ENCODE data around the gene SAMD4A.

The SAMD4A gene

DNA sequence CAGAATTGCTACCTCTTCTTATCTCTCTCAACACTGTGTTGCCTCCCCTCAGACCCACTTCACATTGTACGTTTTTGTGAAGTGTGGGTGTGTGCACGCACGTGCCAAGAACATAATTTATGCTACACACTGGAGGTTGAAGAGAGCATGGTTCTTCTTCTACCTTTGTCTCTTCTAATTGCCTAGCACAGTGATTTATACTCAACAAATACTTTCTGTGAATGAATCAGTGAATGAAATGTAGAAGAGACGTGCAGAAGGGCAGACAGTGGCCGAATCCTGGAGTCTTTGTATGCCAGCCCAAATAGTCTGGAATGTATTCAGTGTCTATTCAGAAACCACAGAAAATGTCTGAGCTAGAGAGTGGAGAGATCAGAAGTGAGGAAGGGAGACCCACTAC is 4.6 kb upstream of the SAMD4A start:
- no peak for DNase-seq (ENCODE audit: low read depth, low spot score)
- POLR2A ChIA-PET = interaction anchor here (0.5 kb wide), 1 partner anchor 94 kb away, joined by 3 read pairs; no protein-coding TSS in a partner anchor

DNA sequence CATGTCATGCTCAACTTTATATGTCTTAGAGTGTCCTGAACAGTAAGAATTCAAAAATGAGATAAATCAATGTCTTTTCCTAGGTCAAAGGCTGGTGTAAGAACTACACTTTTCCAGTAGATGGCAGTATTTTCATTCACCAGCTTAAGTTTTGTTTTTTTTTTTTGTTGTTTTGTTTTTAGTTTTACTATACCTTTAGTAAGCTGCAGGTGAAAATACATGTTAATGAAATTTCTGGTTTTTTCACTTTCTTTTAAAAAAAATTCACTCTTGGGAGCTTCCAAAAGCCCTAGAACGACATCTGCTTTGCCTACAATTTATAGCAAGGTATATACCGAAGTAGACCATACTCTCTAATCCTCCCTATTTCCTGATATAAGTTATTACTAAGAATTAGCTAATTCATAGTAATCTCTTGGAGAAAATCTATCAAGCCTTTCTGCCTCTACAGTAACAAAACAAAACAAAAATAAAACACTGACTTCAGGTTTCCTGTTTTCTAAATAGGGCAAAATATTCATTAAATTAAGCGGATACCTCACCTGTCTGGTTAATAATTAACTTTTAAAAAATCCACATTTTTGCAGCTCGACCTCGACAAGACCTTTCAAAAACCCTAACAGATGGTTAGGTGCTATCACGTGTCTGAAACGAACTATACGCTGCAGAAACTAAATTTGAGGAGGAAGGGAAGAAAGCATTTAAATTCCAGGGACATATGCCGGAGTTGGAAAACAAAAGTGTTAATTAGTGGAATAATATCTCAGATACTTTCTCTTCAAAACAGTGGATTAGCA is 2.7 kb upstream of the SAMD4A start:
- peak overlapping the region; percentile 76 for H3K4me3 ChIP-seq (ENCODE audit: low read depth, low read length)
- DNase-seq (ENCODE audit: low read depth, low spot score) = no peak
- TF ChIP-seq, protein P1, sequence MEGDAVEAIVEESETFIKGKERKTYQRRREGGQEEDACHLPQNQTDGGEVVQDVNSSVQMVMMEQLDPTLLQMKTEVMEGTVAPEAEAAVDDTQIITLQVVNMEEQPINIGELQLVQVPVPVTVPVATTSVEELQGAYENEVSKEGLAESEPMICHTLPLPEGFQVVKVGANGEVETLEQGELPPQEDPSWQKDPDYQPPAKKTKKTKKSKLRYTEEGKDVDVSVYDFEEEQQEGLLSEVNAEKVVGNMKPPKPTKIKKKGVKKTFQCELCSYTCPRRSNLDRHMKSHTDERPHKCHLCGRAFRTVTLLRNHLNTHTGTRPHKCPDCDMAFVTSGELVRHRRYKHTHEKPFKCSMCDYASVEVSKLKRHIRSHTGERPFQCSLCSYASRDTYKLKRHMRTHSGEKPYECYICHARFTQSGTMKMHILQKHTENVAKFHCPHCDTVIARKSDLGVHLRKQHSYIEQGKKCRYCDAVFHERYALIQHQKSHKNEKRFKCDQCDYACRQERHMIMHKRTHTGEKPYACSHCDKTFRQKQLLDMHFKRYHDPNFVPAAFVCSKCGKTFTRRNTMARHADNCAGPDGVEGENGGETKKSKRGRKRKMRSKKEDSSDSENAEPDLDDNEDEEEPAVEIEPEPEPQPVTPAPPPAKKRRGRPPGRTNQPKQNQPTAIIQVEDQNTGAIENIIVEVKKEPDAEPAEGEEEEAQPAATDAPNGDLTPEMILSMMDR (IDR thresholded peaks at IDR 0.05; ENCODE audit: insufficient read depth, low read length, missing control alignments) = peak; percentile 50
- POLR2A ChIA-PET = interaction anchor here (0.6 to 4.2 kb wide), 4 partner anchors 209 to 487 kb away, joined by 3 to 67 read pairs (median 5); no protein-coding TSS in a partner anchor
- CTCF ChIA-PET = interaction anchor here (0.5 to 10.1 kb wide), 61 partner anchors 10 to 466 kb away, joined by 3 to 247 read pairs (median 5); no protein-coding TSS in a partner anchor

More for the DNA sequence above, 4.6 kb upstream of the SAMD4A start:
- no peak overlapping the region for H3K4me3 ChIP-seq (ENCODE audit: low read depth, low read length)
- TF ChIP-seq, protein P1 (IDR thresholded peaks at IDR 0.05; ENCODE audit: insufficient read depth, low read length, missing control alignments) = no peak
- CTCF ChIA-PET = interaction anchor here (0.7 to 10.1 kb wide), 10 partner anchors 53 to 243 kb away, joined by 3 to 247 read pairs (median 9); partner anchors contain the start of genes CGRRF1 and GMFB

GRCh38 chr14:54564868-54565784 is 1.8 kb upstream of the SAMD4A start:
- H3K4me3 ChIP-seq (ENCODE audit: low read depth, low read length) = peak overlapping the region; percentile 76
- TF ChIP-seq, protein P1 (IDR thresholded peaks at IDR 0.05; ENCODE audit: insufficient read depth, low read length, missing control alignments) = no peak
- CTCF ChIA-PET = interaction anchor here (0.6 to 10.1 kb wide), 47 partner anchors 9 to 412 kb away, joined by 3 to 247 read pairs (median 5); no protein-coding TSS in a partner anchor
- POLR2A ChIA-PET = interaction anchor here (0.6 to 4.2 kb wide), 21 partner anchors 15 to 239 kb away, joined by 3 to 67 read pairs (median 3); no protein-coding TSS in a partner anchor
- DNase-seq (ENCODE audit: low read depth, low spot score) = no peak

DNA sequence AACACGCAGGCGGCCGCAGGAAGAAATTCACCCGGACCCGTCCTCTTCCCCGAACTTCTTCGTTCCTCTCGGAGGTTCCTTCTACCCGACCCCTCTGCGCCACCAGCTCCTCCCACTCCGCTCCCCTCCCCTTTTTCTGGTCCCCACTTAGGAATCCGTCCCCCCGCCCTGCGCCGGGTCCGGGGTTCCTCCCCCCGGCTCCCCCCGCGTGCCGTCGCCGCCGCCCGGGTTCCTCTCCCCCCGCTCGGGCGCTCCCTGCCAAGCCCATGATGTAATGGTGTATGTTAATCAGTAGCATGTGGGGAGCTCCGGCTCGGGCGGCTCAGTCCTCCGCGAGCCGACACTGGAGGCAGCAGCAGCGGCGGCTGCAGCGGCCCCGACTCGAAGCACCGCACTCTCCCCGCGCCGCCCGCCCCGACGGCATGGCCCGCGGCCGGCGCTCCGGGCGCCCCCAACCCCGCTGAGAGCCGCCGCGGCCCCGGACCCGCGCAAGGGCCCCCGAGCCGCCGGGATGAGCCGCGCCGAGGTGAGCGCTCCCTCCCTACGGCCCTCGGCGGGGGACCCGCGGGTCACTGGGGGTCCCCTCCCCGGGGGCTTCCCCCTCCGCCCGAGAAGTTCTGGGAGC is 1.0 kb upstream of the SAMD4A start:
- H3K4me3 ChIP-seq (ENCODE audit: low read depth, low read length) = peak overlapping the region; percentile 76
- ChIA-PET CTCF (interaction anchor here (0.8 to 10.1 kb wide), 15 partner anchors 17 to 240 kb away, joined by 3 to 247 read pairs (median 5); partner anchors contain the start of gene CGRRF1), POLR2A (interaction anchor here (0.6 to 4.2 kb wide), 20 partner anchors 16 to 239 kb away, joined by 3 to 67 read pairs (median 3); no protein-coding TSS in a partner anchor)
- TF ChIP-seq, protein P1 (IDR thresholded peaks at IDR 0.05; ENCODE audit: insufficient read depth, low read length, missing control alignments) = no peak
- DNase-seq (ENCODE audit: low read depth, low spot score) = no peak

- H3K4me3 ChIP-seq (ENCODE audit: low read depth, low read length) = peak overlapping the region; percentile 76
- POLR2A ChIA-PET = interaction anchor here (0.5 to 4.2 kb wide), 10 partner anchors 33 to 207 kb away, joined by 3 to 67 read pairs (median 4); no protein-coding TSS in a partner anchor
- no peak for DNase-seq (ENCODE audit: low read depth, low spot score)
- TF ChIP-seq, protein P1 (IDR thresholded peaks at IDR 0.05; ENCODE audit: insufficient read depth, low read length, missing control alignments) = no peak
- CTCF ChIA-PET = interaction anchor here (0.7 to 10.1 kb wide), 16 partner anchors 10 to 239 kb away, joined by 3 to 247 read pairs (median 4); partner anchors contain the start of gene CGRRF1
These were observed 303 bp downstream of the SAMD4A start for GRCh38 chr14:54567224-54567638.

Measured in AG04449 (cell line).